SJSA1 (cell line): ENCODE results near the gene PDS5A. TPM values are rescaled to one million over a fixed set of nuclear protein-coding genes. Genes with fewer than 3 reads are reported as not detected.
"Not testable (repeated sequence)": the region's sequence is repeated elsewhere in the genome, so short reads cannot be mapped to it uniquely, and the experiment has no call there.

Experiments used
- DNase-seq, 2 experiments: peaks; one replicate each; pipeline ENCODE4 v3.0.0-alpha.2; 2015 to 2020; ENCODE audit warnings: low spot score in 2 of 2, low read depth in 1 of 2
- H3K27ac ChIP-seq: fragments of 250-450 bp; sonication (Bioruptor Pico); 2 replicates; pipeline ENCODE4 v1.5.1; 2020; ENCODE audit warnings: mild to moderate bottlenecking, moderate library complexity
- H3K27me3 ChIP-seq: fragments of 250-450 bp; sonication (Bioruptor Pico); replicated peaks from 2 replicates; pipeline ENCODE4 v1.5.1; 2020; ENCODE audit warnings: mild to moderate bottlenecking, moderate library complexity
- H3K36me3 ChIP-seq: fragments of 250-450 bp; sonication (Bioruptor Pico); 2 replicates; pipeline ENCODE4 v1.5.1; 2020; ENCODE audit warnings: mild to moderate bottlenecking
- H3K4me1 ChIP-seq: fragments of 250-450 bp; sonication (Bioruptor Pico); replicated peaks from 2 replicates; pipeline ENCODE4 v1.6.1; 2021; ENCODE audit warnings: mild to moderate bottlenecking
- H3K4me3 ChIP-seq: fragments of 250-450 bp; sonication (Bioruptor Pico); 2 replicates; pipeline ENCODE4 v1.5.1; 2020; ENCODE audit warnings: mild to moderate bottlenecking
- H3K9me3 ChIP-seq: fragments of 250-450 bp; sonication (Bioruptor Pico); replicated peaks from 2 replicates; pipeline ENCODE4 v1.5.1; 2020; ENCODE audit warnings: mild to moderate bottlenecking
- total RNA-seq: library from RNA; depleted of rRNA; stranded (reverse); fragments of >200 nt; shearing (Covaris generic); gene quantifications from 2 replicates; pipeline ENCODE4 v1.2.3, GENCODE V29; 2014

Gene PDS5A
- total RNA-seq, 1 experiment from 2014 or later = 39.6 TPM

- Histone ChIP-seq H3K9me3 (no peaks in the 10 kb centered on the region), H3K4me3 (no peak overlapping the region), H3K27me3 (no peaks in the 10 kb centered on the region), H3K4me1 (0 out of 2 replicates have a peak, but pooled peaks cover 3% of the 10 kb centered on the region), H3K36me3 (peaks cover 4% of the 10 kb centered on the region), H3K27ac (no peak overlapping the region)
- no peak for DNase-seq
These were observed 155.8 kb downstream of the PDS5A start for GRCh38 chr4:39821951-39822350.

DNA sequence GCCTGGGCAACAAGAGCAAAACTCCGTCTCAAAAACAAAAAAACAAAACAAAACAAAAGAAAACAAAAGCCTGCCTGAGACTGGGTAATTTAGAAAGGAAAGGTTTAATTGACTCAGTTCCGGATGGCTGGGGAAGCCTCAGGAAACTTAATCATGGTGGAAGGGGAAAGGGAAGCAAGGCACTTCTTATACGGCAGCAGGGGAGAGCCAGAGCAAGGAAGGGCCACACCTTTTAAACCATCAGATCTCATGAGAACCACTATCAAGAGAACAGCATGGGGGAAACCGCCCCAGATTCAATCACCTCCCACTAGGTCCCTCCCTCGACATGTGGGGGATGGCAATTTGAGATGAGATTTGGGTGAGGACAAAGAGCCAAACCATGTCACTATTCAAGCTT lies 157.5 kb downstream of the PDS5A start:
- no peaks in the 10 kb centered on the region for H3K27me3 ChIP-seq
- no peak overlapping the region for H3K27ac ChIP-seq
- H3K4me3 ChIP-seq = no peak overlapping the region
- DNase-seq = no peak
- H3K4me1 ChIP-seq = no peaks in the 10 kb centered on the region
- H3K36me3 ChIP-seq = peaks cover 3% of the 10 kb centered on the region
- no peaks in the 10 kb centered on the region for H3K9me3 ChIP-seq

- no peak for DNase-seq
- Histone ChIP-seq H3K4me3 (no peak overlapping the region), H3K36me3 (no peaks in the 10 kb centered on the region), H3K9me3 (no peaks in the 10 kb centered on the region), H3K27ac (no peak overlapping the region), H3K27me3 (no peaks in the 10 kb centered on the region), H3K4me1 (no peaks in the 10 kb centered on the region)
These were observed 159.1 kb downstream of the PDS5A start for GRCh38 chr4:39818646-39819045.

DNA sequence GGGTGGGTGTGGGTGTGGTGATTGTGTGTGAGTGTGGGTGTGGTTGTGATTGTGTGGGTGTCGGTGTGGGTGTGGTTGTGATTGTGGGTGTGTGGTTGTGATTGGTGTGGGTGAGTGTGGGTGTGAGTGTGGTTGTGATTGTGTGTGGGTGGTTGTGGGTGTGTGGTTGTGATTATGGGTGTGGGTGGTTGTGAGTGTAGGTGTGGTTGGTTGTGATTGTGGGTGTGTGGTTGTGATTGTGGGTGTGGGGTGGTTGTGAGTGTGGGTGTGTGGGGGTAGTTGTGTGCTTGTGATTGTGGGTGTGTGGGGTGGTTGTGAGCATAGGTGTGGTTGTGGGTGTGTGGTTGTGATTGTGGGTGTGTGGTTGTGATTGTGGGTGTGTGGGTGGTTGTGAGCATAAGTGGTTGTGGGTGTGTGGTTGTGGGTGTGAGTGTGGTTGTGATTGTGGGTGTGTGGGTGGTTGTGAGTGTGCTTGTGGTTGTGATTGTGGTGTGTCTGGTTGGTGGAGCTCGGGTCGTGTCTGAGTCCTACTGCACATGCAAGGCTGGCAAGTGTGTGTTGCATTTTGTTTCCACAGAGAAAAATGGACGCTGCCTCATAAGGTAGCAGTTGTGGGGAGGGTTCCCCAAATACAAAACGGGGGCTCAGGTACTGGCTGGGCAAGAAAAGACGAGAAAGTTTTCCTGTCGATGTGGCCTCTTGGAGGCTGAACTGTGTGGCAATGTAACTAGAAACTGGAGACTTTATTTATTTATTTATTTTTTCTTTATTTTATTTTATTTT lies 163.1 kb downstream of the PDS5A start:
- no peaks in the 10 kb centered on the region for H3K36me3 ChIP-seq
- H3K4me3 ChIP-seq = no peak overlapping the region
- no peak for DNase-seq
- H3K27me3 ChIP-seq = no peaks in the 10 kb centered on the region
- H3K4me1 ChIP-seq = no peaks in the 10 kb centered on the region
- H3K27ac ChIP-seq = no peak overlapping the region
- no peaks in the 10 kb centered on the region for H3K9me3 ChIP-seq

- H3K27ac ChIP-seq, H3K4me1 ChIP-seq, H3K9me3 ChIP-seq, H3K36me3 ChIP-seq, H3K4me3 ChIP-seq, H3K27me3 ChIP-seq, DNase-seq: not testable (repeated sequence)
These were observed 163.9 kb downstream of the PDS5A start for GRCh38 chr4:39813761-39814160.

DNA sequence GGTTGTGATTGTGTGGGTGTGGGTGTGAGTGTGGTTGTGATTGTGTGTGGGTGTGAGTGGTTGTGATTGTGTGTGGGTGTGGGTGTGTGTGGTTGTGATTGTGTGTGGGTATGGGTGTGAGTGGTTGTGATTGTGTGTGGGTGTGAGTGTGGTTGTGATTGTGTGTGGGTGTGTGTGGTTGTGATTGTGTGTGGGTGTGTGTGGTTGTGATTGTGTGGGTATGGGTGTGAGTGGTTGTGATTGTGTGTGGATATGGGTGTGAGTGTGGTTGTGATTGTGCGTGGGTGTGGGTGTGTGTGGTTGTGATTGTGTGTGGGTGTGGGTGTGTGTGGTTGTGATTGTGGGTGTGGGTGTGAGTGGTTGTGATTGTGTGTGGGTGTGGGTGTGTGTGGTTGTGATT lies 164.7 kb downstream of the PDS5A start:
- H3K27ac ChIP-seq, DNase-seq, H3K9me3 ChIP-seq, H3K4me1 ChIP-seq, H3K27me3 ChIP-seq, H3K4me3 ChIP-seq, H3K36me3 ChIP-seq: not testable (repeated sequence)

DNA sequence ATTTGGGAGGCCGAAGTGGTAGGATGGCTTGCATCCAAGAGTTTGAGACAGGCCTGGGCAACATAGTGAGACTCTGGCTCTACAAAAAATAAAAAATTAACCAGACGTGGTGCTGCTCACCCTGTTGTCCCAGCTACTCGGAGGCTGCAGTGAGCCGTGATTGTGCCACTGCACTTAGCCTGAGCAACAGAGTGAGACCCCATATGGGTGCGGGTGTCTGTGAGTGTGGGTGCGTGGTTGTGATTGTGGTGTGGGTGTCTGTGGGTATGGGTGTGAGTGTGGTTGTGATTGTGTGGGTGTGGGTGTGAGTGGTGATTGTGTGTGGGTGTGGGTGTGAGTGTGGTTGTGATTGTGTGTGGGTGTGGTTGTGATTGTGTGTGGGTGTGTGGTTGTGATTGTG lies 165.2 kb downstream of the PDS5A start:
- H3K27ac ChIP-seq = no peak overlapping the region
- H3K4me1 ChIP-seq = no peaks in the 10 kb centered on the region
- H3K27me3 ChIP-seq = no peaks in the 10 kb centered on the region
- H3K4me3 ChIP-seq = no peak overlapping the region
- no peaks in the 10 kb centered on the region for H3K9me3 ChIP-seq
- DNase-seq = no peak
- H3K36me3 ChIP-seq = no peaks in the 10 kb centered on the region

DNA sequence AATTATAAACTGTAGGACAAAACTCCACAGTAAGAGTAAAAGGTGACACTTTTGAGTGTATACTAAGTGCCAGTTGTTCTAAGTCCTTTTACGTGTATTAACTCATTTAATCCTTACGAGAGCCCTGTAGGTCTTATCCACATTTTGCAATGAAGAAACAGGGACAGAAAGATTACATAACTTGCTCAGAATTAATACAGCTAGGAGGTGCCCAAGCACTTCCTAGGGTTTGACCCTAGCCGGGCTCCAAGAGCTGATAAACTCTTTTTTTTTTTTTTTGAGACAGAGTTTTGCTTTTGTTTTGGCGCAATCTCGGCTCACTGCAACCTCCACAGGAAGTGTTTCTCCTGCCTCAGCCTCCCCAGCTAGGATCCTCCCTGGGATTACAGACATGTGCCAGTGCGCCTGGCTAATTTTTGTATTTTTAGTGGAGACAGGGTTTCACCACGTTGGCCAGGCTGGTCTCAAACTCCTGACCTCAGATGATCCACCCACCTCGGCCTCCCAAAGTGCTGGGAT lies 169.4 kb downstream of the PDS5A start:
- Histone ChIP-seq H3K27me3 (no peaks in the 10 kb centered on the region), H3K9me3 (no peaks in the 10 kb centered on the region), H3K4me1 (no peaks in the 10 kb centered on the region), H3K27ac (no peak overlapping the region), H3K4me3 (no peak overlapping the region), H3K36me3 (no peaks in the 10 kb centered on the region)
- no peak for DNase-seq

GRCh38 chr4:39802005-39802404 lies 175.7 kb downstream of the PDS5A start:
- no peaks in the 10 kb centered on the region for H3K9me3 ChIP-seq
- no peaks in the 10 kb centered on the region for H3K36me3 ChIP-seq
- H3K4me1 ChIP-seq = no peaks in the 10 kb centered on the region
- no peaks in the 10 kb centered on the region for H3K27me3 ChIP-seq
- no peak for DNase-seq
- no peak overlapping the region for H3K4me3 ChIP-seq
- H3K27ac ChIP-seq = no peak overlapping the region

DNA sequence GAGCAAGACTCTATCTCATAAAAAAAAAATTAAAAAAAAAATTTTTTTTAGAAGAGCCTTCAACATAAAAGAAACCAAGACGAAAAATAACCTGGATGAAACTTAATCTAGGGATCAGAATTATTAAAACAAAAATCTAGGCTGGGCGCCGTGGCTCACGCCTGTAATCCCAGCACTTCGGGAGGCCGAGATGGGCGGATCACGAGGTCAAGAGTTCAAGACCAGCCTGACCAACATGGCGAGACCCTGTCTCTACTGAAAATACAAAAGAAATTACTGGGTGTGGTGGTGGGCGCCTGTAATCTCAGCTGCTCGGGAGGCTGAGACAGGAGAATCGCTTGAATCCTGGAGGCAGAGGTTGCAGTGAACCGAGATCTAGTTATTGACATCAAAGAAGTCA lies 184.7 kb downstream of the PDS5A start:
- H3K27ac ChIP-seq, DNase-seq, H3K4me1 ChIP-seq, H3K36me3 ChIP-seq, H3K27me3 ChIP-seq, H3K4me3 ChIP-seq, H3K9me3 ChIP-seq: not testable (repeated sequence)

- no peaks in the 10 kb centered on the region for H3K4me1 ChIP-seq
- H3K27me3 ChIP-seq = no peaks in the 10 kb centered on the region
- no peak overlapping the region for H3K4me3 ChIP-seq
- no peak overlapping the region for H3K27ac ChIP-seq
- DNase-seq = no peak
- H3K36me3 ChIP-seq = no peaks in the 10 kb centered on the region
- no peaks in the 10 kb centered on the region for H3K9me3 ChIP-seq
These were observed 185.2 kb downstream of the PDS5A start for GRCh38 chr4:39792529-39792928.

DNA sequence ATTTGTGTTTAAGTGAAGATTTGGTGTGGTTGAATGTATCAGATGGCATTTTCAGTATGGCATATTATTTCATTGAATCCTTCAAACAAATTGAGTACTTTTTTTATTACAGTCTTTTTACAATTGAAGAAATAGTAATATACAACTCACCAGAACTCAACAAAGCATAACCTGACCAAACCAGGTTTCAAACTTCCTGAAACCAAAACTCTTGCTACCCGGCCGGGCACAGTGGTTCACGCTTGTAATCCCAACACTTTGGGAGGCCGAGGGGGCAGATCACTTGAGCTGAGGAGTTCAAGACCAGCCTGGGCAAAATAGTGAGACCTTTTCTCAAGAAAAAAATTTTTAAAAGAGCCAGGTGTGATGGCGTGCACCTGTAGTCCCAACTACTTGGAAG lies 185.6 kb downstream of the PDS5A start:
- H3K4me3 ChIP-seq = no peak overlapping the region
- no peaks in the 10 kb centered on the region for H3K4me1 ChIP-seq
- H3K27ac ChIP-seq = no peak overlapping the region
- no peak for DNase-seq
- H3K9me3 ChIP-seq = no peaks in the 10 kb centered on the region
- H3K36me3 ChIP-seq = no peaks in the 10 kb centered on the region
- no peaks in the 10 kb centered on the region for H3K27me3 ChIP-seq

GRCh38 chr4:39786838-39787237 lies 190.9 kb downstream of the PDS5A start:
- no peaks in the 10 kb centered on the region for H3K9me3 ChIP-seq
- no peak overlapping the region for H3K27ac ChIP-seq
- H3K4me3 ChIP-seq = no peak overlapping the region
- no peak for DNase-seq
- H3K27me3 ChIP-seq = no peaks in the 10 kb centered on the region
- no peaks in the 10 kb centered on the region for H3K4me1 ChIP-seq
- no peaks in the 10 kb centered on the region for H3K36me3 ChIP-seq

- Histone ChIP-seq H3K27ac (no peak overlapping the region), H3K27me3 (no peaks in the 10 kb centered on the region), H3K4me1 (no peaks in the 10 kb centered on the region), H3K36me3 (no peaks in the 10 kb centered on the region), H3K4me3 (no peak overlapping the region), H3K9me3 (no peaks in the 10 kb centered on the region)
- no peak for DNase-seq
These were observed 192.6 kb downstream of the PDS5A start for GRCh38 chr4:39785083-39785482.

DNA sequence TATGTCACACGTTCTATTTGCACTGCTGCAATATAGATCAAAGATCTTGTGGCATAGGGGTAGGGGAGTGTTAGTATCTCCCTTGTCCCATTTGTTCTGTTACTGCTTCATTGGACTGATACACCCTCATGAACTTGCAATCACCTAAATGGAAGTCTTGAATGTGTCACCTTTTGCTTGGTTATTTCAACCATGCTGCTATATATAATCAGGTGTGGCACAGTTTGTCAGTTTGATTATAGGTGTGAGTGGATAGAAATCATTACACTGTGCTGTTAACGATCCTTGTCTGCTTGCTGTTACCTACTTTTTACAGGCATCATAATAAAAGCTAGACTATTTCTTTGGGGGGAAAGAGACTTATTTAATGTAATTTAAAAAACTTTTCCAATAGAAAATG lies 195.7 kb downstream of the PDS5A start:
- H3K36me3 ChIP-seq, H3K27me3 ChIP-seq, H3K4me3 ChIP-seq, H3K9me3 ChIP-seq, DNase-seq, H3K4me1 ChIP-seq, H3K27ac ChIP-seq: not testable (repeated sequence)
